ENCODE results near the gene TBC1D16. TPM values are rescaled to one million over a fixed set of nuclear protein-coding genes. Genes with fewer than 3 reads are reported as not detected.

TBC1D16 gene
- total and polyA plus RNA-seq, 2 donors (not counting 1 experiment from before 2014, with no cell fraction given) = 0.82 to 2.7 TPM

DNA sequence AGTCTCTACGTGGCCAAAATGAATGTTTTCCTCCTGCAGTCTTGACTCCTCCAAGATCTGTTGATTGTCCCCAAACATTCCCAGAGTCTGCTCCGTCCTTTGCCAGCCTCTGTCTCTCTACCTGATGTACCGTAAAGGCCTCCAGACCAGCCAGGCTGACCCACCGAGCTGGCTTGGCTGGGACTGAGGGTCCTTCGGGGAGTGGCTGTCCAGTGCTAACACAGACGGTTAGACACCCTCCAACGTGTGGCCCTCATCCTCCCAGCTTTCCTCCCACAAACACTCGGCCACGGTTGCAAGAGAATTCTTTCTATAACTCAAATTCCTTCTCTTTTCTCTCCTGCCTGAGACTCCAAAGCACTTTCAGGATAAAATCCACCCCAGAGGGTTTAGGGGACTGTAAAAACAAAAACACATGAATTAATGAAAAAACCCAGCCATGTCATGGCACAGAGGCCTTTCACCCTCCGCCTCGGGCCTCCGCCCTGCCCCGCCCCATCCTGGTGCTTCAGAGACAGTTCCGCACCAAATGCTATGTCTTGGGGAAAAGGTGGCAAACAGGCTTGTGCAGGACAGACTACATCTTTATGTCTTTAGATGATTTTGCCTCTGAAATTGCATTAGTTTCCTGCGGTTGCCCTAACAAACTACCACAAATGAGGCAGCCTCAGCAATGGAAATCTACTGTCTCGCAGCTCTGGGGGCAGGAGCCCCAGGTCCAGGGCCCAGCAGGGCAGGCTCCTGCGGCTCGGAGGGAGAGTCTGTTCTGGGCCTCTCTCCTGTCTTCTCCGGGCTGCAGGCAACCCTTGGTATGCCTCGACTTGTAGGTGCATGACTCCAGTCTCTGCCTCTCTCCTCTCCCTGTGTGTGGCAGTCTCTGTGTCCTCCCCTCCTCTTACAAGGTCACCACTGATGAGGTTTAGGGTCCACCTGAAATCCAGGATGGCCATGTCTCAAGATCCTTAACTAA is 124.0 kb downstream of the TBC1D16 start:
- Histone ChIP-seq H3K79me2 (ENCODE audit: control insufficient read depth, insufficient read depth, low read length) (no peaks in the 10 kb centered on the region), H3K27ac (ENCODE audit: low read length in 2 of 2) (no peak overlapping the region), H3K9ac (ENCODE audit: low read length) (no peak overlapping the region), H3K36me3 (replicated peaks in 1 of 2; ENCODE audit: control extremely low read depth in 1 of 2, control insufficient read depth in 1 of 2, extremely low read depth in 1 of 2, insufficient read depth in 2 of 2, low read length in 1 of 2) (no peaks in the 10 kb centered on the region), H3K4me3 (ENCODE audit: control extremely low read depth in 1 of 5, extremely low read depth in 1 of 5, insufficient read depth in 1 of 5, low read depth in 2 of 5, low read length in 4 of 5) (no peak overlapping the region), H3K27me3 (replicated peaks in 1 of 4; ENCODE audit: control extremely low read depth in 1 of 4, control insufficient read depth in 3 of 4, insufficient read depth in 4 of 4, low read length in 3 of 4) (peaks cover 0 to 6% (median 0%) of the 10 kb centered on the region in 4 experiments), H2AFZ (ENCODE audit: insufficient read depth, low read depth, low read length, poor library complexity, severe bottlenecking) (no peak overlapping the region), H3K9me3 (ENCODE audit: control extremely low read depth in 1 of 3, control insufficient read depth in 2 of 3, insufficient read depth in 1 of 3, low read length in 2 of 3) (no peaks in the 10 kb centered on the region), H4K20me1 (ENCODE audit: control insufficient read depth, insufficient read depth, low read length, poor library complexity, severe bottlenecking) (no peaks in the 10 kb centered on the region), H3K4me2 (replicated peaks; ENCODE audit: low read depth, low read length, poor library complexity, severe bottlenecking) (no peak overlapping the region), H3K4me1 (ENCODE audit: control insufficient read depth in 2 of 2, insufficient read depth in 2 of 2, low read length in 2 of 2) (peaks cover 0 to 3% of the 10 kb centered on the region in 2 donors)
- ChIA-PET POLR2A (no interaction called here), CTCF (no interaction called here)
- no peaks in the 10 kb centered on the region for H3K9me3 Mint-ChIP-seq (ENCODE audit: insufficient read depth)
- H3K27me3 Mint-ChIP-seq = peaks cover 31% of the 10 kb centered on the region
- no peak for ATAC-seq (ENCODE audit: low read depth)
- no peak for DNase-seq
- no peak overlapping the region for H3K4me3 Mint-ChIP-seq
- intact Hi-C loops (cut with micrococcal nuclease) = no loop called here
- no peak overlapping the region for H3K27ac Mint-ChIP-seq
- peaks cover 10% of the 10 kb centered on the region for H3K4me1 Mint-ChIP-seq
- TF ChIP-seq, protein P1, sequence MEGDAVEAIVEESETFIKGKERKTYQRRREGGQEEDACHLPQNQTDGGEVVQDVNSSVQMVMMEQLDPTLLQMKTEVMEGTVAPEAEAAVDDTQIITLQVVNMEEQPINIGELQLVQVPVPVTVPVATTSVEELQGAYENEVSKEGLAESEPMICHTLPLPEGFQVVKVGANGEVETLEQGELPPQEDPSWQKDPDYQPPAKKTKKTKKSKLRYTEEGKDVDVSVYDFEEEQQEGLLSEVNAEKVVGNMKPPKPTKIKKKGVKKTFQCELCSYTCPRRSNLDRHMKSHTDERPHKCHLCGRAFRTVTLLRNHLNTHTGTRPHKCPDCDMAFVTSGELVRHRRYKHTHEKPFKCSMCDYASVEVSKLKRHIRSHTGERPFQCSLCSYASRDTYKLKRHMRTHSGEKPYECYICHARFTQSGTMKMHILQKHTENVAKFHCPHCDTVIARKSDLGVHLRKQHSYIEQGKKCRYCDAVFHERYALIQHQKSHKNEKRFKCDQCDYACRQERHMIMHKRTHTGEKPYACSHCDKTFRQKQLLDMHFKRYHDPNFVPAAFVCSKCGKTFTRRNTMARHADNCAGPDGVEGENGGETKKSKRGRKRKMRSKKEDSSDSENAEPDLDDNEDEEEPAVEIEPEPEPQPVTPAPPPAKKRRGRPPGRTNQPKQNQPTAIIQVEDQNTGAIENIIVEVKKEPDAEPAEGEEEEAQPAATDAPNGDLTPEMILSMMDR (IDR thresholded peaks at IDR 0.05) = no peak
- WGBS (ENCODE audit: insufficient coverage) = 93% methylated on average over 20 of the region's 20 CpGs

DNA sequence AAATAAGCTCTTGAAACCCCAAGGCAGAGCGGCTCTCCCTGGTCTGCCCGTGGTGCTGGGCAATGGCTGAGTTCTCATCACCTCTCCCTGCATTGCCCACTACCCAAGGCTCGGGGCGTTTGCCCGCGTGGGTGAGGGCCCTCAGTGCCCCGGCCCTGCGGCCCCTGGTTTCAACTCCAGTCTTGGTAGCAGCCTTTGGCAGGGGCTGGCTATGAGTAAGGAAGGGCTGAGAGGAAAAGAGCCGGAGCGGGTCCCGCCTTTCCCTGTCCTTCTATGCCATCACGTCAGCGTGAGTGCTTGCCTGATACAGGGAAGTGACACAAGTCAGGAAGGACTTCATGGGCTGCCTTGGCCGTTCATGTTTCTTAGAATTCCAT is 124.7 kb downstream of the TBC1D16 start:
- H3K9ac ChIP-seq (ENCODE audit: low read length) = no peak overlapping the region
- intact Hi-C loops (cut with micrococcal nuclease) = no loop called here
- DNase-seq (no peak), ATAC-seq (ENCODE audit: low read depth) (no peak)
- TF ChIP-seq EZH2 (IDR thresholded peaks at IDR 0.05; ENCODE audit: borderline replicate concordance, insufficient read depth, low read depth, low read length, poor library complexity, severe bottlenecking) = no peak
- TF ChIP-seq, protein P1 (IDR thresholded peaks at IDR 0.05) = no peak
- H3K36me3 ChIP-seq (replicated peaks in 1 of 2; ENCODE audit: control extremely low read depth in 1 of 2, control insufficient read depth in 1 of 2, extremely low read depth in 1 of 2, insufficient read depth in 2 of 2, low read length in 1 of 2) = no peaks in the 10 kb centered on the region
- H3K4me1 ChIP-seq (ENCODE audit: control insufficient read depth in 2 of 2, insufficient read depth in 2 of 2, low read length in 2 of 2) = peaks cover 0 to under 1% of the 10 kb centered on the region in 2 donors
- H3K4me2 ChIP-seq (replicated peaks; ENCODE audit: low read depth, low read length, poor library complexity, severe bottlenecking) = no peak overlapping the region
- no peak overlapping the region for H3K27ac ChIP-seq (ENCODE audit: low read length in 2 of 2)
- CTCF ChIA-PET = interaction anchor here (0.6 kb wide), 1 partner anchor 87 kb away, joined by 5 read pairs; no protein-coding TSS in a partner anchor
- Mint-ChIP-seq H3K4me1 (peaks cover 7% of the 10 kb centered on the region), H3K27me3 (peaks cover 26% of the 10 kb centered on the region), H3K27ac (no peak overlapping the region), H3K9me3 (ENCODE audit: insufficient read depth) (no peaks in the 10 kb centered on the region), H3K4me3 (no peak overlapping the region)
- H3K27me3 ChIP-seq (replicated peaks in 1 of 4; ENCODE audit: control extremely low read depth in 1 of 4, control insufficient read depth in 3 of 4, insufficient read depth in 4 of 4, low read length in 3 of 4) = peaks cover 0 to 6% (median 0%) of the 10 kb centered on the region in 4 experiments
- H4K20me1 ChIP-seq (ENCODE audit: control insufficient read depth, insufficient read depth, low read length, poor library complexity, severe bottlenecking) = no peaks in the 10 kb centered on the region
- H3K79me2 ChIP-seq (ENCODE audit: control insufficient read depth, insufficient read depth, low read length) = no peaks in the 10 kb centered on the region
- no peaks in the 10 kb centered on the region for H3K9me3 ChIP-seq (ENCODE audit: control extremely low read depth in 1 of 3, control insufficient read depth in 2 of 3, insufficient read depth in 1 of 3, low read length in 2 of 3)
- WGBS (ENCODE audit: insufficient coverage) = 88% methylated on average over 12 of the region's 14 CpGs
- no peak overlapping the region for H3K4me3 ChIP-seq (ENCODE audit: control extremely low read depth in 1 of 5, extremely low read depth in 1 of 5, insufficient read depth in 1 of 5, low read depth in 2 of 5, low read length in 4 of 5)
- POLR2A ChIA-PET = no interaction called here
- no peak overlapping the region for H2AFZ ChIP-seq (ENCODE audit: insufficient read depth, low read depth, low read length, poor library complexity, severe bottlenecking)

Measured in B cell (primary cell).